Prostate gland (tissue), 2 donors: ENCODE data around the gene ERN1.

ENCODE experiments used
- CTCF ChIP-seq, 4 experiments: fragments of 200-600 bp in 2 of 4; fragments of 450-650 bp in 2 of 4; sonication (generic) in 2 of 4; IDR thresholded peaks; 1 replicate in 3 of 4; 2 replicates in 1 of 4; pipeline ENCODE4 v1.5.1; 2016 to 2019; ENCODE audit warnings: antibody characterized with exemption in 4 of 4, mild to moderate bottlenecking in 2 of 4, moderate library complexity in 2 of 4
- POLR2A ChIP-seq: fragments of 450-650 bp; IDR thresholded peaks from one replicate; pipeline ENCODE4 v1.6.1; 2016; ENCODE audit warnings: antibody characterized with exemption, mild to moderate bottlenecking
- POLR2AphosphoS5 ChIP-seq: sonication (generic); formaldehyde crosslinking; IDR thresholded peaks from one replicate; pipeline ENCODE4 v1.6.1; 2017; ENCODE audit warnings: antibody characterized with exemption

- TF ChIP-seq CTCF (IDR thresholded peaks at IDR 0.05) (no peak), POLR2AphosphoS5 (no peak), POLR2A (no peak)
These were observed 18.2 kb upstream of the ERN1 start for GRCh38 chr17:64148017-64148631.
